ELR (cell line): ENCODE data around the gene DIRAS3.
A peak's percentile ranks its signal among the peaks of the same experiment; 100 is the strongest.
"Not testable (repeated sequence)": the region's sequence is repeated elsewhere in the genome, so short reads cannot be mapped to it uniquely, and the experiment has no call there.

Experiments used
- DNase-seq: peaks from one replicate; pipeline ENCODE4 v3.0.0-alpha.2; 2015; ENCODE audit warnings: low read depth

The DIRAS3 gene, protein sequence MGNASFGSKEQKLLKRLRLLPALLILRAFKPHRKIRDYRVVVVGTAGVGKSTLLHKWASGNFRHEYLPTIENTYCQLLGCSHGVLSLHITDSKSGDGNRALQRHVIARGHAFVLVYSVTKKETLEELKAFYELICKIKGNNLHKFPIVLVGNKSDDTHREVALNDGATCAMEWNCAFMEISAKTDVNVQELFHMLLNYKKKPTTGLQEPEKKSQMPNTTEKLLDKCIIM

DNA sequence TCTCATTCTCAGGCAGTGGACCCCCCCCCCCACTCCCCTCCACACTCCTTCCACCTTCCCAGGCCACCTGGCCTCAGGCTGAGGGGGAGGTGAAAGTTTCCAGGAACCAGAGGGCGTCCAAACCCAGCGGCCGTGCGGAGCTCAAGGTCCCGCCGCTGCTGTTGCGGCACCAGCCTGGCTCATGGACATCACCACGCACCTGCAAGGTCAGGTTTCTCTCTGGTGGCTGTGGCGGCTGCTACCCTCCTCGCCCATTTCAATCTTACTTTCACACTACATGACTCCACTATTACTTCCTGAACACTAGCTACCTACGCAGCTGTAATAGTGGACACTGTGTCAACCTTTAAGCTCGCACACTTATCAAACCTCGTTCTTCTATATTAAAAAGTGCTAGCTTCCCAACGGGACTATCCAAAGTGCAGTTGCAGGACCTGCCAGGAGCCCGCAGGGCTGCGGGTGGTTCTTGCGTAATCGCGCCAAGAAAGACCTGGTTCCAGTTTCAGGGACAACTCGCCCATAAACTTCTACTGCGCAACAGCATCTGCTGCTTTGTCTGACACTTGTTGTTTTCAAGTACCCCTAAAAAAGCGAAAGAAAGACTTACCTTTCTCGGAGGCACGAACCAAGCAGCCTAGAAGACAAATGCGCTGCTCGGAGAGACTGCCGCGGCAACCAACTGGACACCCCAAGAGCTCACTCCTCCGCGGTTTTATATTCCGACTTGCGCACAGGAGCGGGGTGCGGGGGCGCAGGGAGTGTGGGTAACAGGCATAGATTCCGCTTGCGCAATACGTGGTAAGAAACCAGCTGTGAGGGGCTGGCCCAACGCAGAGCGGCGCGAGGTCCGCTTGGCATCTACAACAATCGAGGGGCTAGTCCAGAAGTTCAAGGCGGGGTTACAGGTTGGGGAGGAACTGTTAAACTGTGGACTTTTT lies at the start of gene DIRAS3:
Gene DIRAS3 (minus strand): TSS at position 687 of the 938 bp plus-strand sequence. CDS start 3,330 bp downstream, outside the sequence.
- peak; percentile 39 for DNase-seq

GRCh38 chr1:68093737-68094136 lies 43.3 kb upstream of the DIRAS3 start:
- DNase-seq = peak; percentile 19

DNA sequence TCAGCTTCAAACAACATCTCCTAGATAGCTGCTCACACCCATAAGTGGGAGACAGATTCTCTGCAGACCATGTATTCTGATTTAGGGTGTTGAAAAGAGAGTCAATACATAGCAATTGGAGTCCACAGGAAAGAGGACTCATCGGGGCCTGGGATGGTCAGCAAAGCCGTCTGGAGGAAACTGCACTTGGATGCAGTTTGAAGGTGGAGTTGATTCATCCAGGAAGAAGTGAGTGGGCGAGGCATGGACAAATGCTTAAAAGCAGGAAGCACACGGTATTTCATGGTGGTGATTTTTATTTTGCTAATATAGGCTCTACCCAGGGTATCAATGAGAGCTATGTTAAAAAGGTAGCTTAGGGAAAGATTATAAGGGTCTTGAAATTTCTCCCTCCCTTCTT lies 36.8 kb upstream of the DIRAS3 start:
- DNase-seq = peak; percentile 62

- DNase-seq = no peak
Observed at GRCh38 chr1:68085752-68086151, 35.3 kb upstream of the DIRAS3 start.

DNA sequence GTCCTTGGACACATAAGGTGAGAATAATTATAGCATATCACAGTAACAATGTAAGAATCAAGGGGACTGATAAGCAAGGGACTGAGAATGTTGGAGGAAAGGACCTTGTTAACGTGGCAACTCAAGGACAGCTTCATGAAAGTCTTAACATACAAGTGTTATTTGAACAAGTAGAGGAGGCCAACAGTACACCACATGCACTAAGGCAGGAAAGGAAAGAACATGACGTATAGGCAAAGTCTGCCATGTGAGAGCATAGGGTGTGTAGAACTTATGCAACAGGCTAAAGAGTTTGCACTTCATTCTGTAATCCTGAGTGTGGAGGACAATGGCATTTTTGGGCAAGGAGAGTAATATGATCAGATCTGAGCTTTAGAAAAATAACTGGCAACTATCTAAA lies 33.3 kb upstream of the DIRAS3 start:
- DNase-seq = no peak

DNA sequence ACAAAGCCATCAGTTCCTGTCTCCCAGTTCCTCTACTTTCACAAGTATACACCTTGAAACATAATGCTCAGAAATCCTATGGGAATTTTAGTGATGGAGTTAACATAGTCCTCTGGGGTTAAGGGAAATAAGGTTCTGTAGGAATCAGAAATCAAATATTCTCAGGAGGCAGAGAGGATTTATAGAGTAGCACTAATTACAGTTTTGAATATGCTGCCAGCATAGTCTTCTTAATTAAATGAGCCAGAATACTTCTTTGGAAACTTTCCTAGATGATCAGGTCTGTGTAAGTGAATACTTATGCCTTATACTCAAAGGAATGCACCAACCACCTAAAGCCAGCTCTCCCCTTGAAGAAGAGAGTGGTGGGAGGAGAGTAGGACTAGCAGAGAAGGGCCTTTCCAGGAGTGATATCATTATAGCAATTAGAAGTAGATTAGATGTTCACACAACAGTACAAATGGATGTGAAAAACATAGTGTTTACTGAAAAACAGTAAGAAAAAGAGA lies 31.4 kb upstream of the DIRAS3 start:
- DNase-seq = no peak

DNA sequence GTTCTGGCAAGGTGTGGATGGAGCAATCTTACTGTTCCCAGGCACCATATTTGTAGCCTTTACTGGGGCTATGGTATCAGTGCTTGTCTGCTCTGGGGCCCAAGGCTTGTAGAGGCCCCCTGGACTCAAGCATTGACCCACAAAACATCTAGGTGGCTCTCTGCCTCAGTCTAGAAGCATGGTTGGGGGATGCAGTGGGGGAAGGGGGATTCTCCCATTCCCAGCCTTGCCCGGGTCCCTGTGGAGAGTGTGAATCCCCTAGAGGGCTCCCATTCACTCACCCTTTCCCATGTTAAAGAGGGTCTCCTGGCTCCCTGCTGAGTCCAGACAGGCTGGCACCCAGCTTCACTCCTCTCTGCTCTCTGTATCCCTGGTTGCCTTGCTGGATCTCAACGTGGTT lies 28.2 kb upstream of the DIRAS3 start:
- no peak for DNase-seq

DNA sequence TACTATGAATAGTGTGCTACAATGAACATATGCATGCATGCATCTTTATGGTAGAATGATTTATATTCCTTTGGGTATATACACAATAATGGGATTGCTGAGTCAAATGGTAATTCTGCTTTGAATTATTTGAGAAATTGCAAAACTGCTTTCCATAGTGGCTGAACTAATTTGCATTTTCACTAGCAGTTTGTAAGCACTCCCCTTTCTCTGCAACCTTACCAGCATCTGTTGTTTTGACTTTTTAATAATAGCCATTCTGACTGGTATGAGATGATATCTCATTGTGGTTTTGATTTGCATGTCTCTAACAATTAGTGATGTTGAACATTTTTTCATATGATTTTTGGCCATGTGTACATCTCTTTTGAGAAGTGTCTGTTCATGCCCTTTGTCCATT lies 24.0 kb upstream of the DIRAS3 start:
- no peak for DNase-seq

DNA sequence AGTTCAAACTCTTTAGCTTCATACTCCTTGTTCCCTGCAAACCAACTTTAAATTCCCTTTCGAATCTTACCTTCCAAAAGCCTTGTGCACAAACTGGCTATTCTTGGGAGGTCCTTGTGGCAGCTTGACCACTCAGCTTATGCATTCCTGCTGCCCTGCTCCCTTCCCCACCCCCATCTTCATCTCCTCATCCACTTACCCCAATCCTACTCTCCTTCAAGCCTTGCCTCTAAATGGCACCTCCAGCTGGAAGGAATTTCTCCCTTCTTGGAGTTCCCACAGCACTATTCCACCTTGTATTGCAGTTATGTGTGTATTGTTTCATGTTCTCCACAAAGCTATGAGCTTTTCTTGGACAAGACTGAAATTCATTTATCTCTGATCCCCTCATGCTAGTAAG lies 15.3 kb upstream of the DIRAS3 start:
- DNase-seq = no peak

- DNase-seq = not testable (repeated sequence)
Observed at GRCh38 chr1:68058053-68058452, 7.6 kb upstream of the DIRAS3 start.

- no peak for DNase-seq
Observed at GRCh38 chr1:68057564-68057963, 7.1 kb upstream of the DIRAS3 start.

DNA sequence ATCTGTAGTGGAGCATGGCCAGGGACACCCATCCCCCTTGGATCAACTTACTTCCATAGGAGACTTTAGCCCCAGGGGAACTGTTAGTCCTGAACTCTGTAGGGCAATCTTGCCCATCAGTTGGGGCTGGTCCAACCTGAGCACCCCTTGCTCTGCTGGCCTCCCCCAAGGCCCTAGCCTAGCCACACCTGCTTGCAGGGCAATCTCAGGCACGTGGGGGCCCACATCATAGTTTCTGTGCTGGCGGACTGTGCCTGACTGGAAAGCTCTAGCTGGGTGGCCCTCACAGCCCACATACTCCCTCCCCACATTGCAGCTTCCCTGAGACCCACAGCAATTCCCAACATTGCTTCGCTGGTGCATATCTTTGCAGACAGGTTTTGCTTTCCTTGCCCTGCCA lies 6.6 kb upstream of the DIRAS3 start:
- no peak for DNase-seq

DNA sequence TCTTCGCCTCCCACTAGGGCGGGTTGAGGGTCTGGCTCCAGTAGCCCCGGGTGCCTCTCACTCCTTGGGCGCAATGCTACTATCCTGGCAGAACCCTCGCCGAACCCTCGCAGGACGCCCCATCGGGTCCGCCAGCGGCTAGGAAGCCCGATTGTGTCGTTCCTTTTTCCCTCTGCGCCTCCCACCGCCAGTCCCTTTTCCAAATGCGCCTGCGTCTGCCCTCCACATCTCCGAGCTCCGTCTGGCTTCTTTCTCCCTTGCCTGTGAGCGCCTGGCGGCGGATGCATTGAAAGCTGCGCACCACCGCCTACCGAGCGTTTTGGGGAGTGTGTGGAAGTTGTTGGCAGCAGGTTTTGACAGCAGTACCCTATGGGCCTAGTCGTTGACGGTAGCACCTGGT lies 1.0 kb upstream of the DIRAS3 start:
- DNase-seq = peak; percentile 5

GRCh38 chr1:68047659-68048026 lies 2.8 kb downstream of the DIRAS3 start:
- no peak for DNase-seq

GRCh38 chr1:68046885-68047658 lies 3.4 kb downstream of the DIRAS3 start:
- no peak for DNase-seq

- DNase-seq = no peak
Observed at GRCh38 chr1:68046423-68046822, 4.0 kb downstream of the DIRAS3 start.

GRCh38 chr1:68045511-68046180 lies 4.8 kb downstream of the DIRAS3 start:
- no peak for DNase-seq

DNA sequence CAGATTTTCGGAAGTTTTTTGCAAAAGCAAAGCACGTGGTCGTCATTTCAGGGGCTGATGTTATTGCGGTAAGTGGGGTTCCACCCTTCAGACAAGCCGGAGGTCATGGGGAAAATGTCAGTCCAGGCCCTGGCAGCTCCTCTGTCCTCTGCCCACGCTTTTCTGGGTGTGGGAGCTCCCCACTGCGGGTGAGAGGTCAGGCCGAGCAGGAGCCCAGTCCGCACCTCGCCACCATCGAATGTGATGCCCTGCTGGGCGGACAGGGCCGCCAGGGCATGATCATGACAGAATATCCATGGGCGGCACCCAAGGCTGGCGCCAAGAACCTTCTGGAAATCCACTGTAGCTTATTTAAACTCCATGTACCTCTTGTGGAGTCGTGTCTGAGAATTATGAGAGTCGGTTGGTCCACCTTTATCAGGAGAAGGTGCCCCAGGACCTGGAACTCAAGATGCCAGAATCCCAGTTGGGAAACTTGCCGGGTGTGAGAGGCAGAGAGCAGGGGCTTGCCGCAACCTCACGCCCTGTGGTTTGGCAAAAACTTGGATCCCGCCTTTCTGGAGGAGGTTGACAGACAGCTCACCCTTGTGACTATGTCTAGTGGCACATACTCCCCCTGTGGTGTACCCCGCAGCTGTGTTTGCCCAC lies 6.9 kb downstream of the DIRAS3 start:
- DNase-seq = no peak

DNA sequence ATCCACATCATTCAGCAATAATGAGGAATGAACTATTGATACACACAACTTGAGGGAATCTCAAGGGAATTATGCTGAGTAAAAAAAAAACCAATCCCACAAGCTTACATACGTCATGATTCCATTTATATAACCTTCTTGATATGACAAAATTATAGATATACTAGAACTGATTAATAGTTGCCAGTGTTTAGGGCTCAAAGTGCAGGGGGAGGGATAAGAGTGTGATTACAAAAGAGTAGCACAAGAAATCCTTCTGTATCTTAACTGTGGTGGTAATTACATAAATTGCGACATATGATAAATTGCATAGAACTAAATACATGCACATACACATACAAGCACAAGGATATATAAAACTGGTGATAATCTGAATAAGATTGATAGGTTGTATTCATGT lies 13.5 kb downstream of the DIRAS3 start:
- DNase-seq = no peak

- DNase-seq = no peak
Observed at GRCh38 chr1:68029444-68029843, 21.0 kb downstream of the DIRAS3 start.

DNA sequence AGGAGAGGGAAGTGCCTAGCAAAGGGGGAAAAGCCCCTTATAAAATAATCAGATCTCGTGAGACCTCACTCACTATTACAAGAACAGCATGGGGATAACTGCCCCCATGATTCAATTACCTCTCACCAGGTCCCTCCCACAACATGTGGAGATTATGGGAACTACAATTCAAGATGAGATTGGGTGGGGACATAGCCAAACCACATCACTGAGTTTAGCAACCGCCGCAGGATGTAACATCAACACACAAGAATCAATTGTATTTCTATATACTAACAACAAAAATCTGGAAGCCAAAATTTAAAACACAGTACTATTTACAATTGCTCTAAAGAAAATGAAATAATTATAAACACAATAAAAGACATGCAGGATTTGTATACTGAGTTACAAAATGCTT lies 21.9 kb downstream of the DIRAS3 start:
- peak; percentile 13 for DNase-seq
